Colonic mucosa (tissue), 4 donors: Measurements from ENCODE around the gene ANKS1B. TPM values are rescaled to one million over a fixed set of nuclear protein-coding genes. Genes with fewer than 3 reads are reported as not detected.

ENCODE experiments used
- DNase-seq: peaks from one replicate; pipeline ENCODE4 v3.0.0-alpha.2; 2020
- H3K27ac ChIP-seq: fragments of 200-600 bp; one replicate; pipeline ENCODE4 v1.8.0; 2021
- H3K27me3 ChIP-seq: fragments of 200-600 bp; one replicate; pipeline ENCODE4 v1.8.0; 2021
- H3K36me3 ChIP-seq: fragments of 200-600 bp; one replicate; pipeline ENCODE4 v1.8.0; 2021
- H3K4me1 ChIP-seq: fragments of 200-600 bp; one replicate; pipeline ENCODE4 v1.8.0; 2021; ENCODE audit warnings: mild to moderate bottlenecking
- H3K4me3 ChIP-seq: fragments of 200-600 bp; one replicate; pipeline ENCODE4 v1.8.0; 2021
- H3K9ac ChIP-seq, 2 donors: one replicate each; pipeline ENCODE4 v1.7.0; 2013; ENCODE audit warnings: control low read depth in 2 of 2, low read depth in 2 of 2, low read length in 2 of 2
- H3K9me3 ChIP-seq: fragments of 200-600 bp; one replicate; pipeline ENCODE4 v1.8.0; 2021
- CTCF ChIP-seq: fragments of 200-600 bp; IDR thresholded peaks from one replicate; pipeline ENCODE4 v1.8.0; 2022; ENCODE audit warnings: antibody characterized with exemption, mild to moderate bottlenecking
- intact Hi-C: fragments of 100-400 bp; cut with DNase I; formaldehyde crosslinking; loops from one replicate; pipeline ENCODE4 v1.14.1; 2022
- total RNA-seq, 2 donors: library from RNA; stranded (reverse); fragmentation: NEBNext Ultra II Directional in 1 of 2; extraction: Animal tissue kit (Norgen Biotek cat#: 25700) in 1 of 2; gene quantifications; one replicate each; pipeline ENCODE4 v1.2.1, GENCODE V29; 2021
- donor health status: healthy.
- donor health status: DM: no; HTN: no; CAD: no.
- donor health status: DM: no; HTN: no; CAD: no.

The ANKS1B gene
- total RNA-seq, 2 donors from 2014 or later = 1.7 to 3.3 TPM

- Histone ChIP-seq H3K9me3 (no peaks in the 10 kb centered on the region), H3K4me3 (no peak overlapping the region), H3K27ac (no peak overlapping the region), H3K36me3 (no peaks in the 10 kb centered on the region), H3K9ac (no peak overlapping the region), H3K4me1 (no peaks in the 10 kb centered on the region), H3K27me3 (no peaks in the 10 kb centered on the region)
- no peak for TF ChIP-seq CTCF
- intact Hi-C loops = no loop called here
- DNase-seq = no peak
Measured at GRCh38 chr12:99611599-99611998, 373.1 kb downstream of the ANKS1B start.

GRCh38 chr12:99611117-99611516 is 373.6 kb downstream of the ANKS1B start:
- Histone ChIP-seq H3K9ac (no peak overlapping the region), H3K4me1 (no peaks in the 10 kb centered on the region), H3K27ac (no peak overlapping the region), H3K9me3 (no peaks in the 10 kb centered on the region), H3K4me3 (no peak overlapping the region), H3K36me3 (no peaks in the 10 kb centered on the region), H3K27me3 (no peaks in the 10 kb centered on the region)
- TF ChIP-seq CTCF = no peak
- intact Hi-C loops = no loop called here
- DNase-seq = no peak

- DNase-seq = no peak
- H3K27me3 ChIP-seq = no peaks in the 10 kb centered on the region
- no peaks in the 10 kb centered on the region for H3K4me1 ChIP-seq
- intact Hi-C loops = no loop called here
- no peak overlapping the region for H3K27ac ChIP-seq
- H3K4me3 ChIP-seq = no peak overlapping the region
- no peaks in the 10 kb centered on the region for H3K9me3 ChIP-seq
- no peaks in the 10 kb centered on the region for H3K36me3 ChIP-seq
- H3K9ac ChIP-seq = no peak overlapping the region
- TF ChIP-seq CTCF = no peak
Measured at GRCh38 chr12:99609455-99610181, 375.1 kb downstream of the ANKS1B start.

GRCh38 chr12:99600388-99600787 is 384.3 kb downstream of the ANKS1B start:
- Histone ChIP-seq H3K4me1 (no peaks in the 10 kb centered on the region), H3K27me3 (no peaks in the 10 kb centered on the region), H3K27ac (no peak overlapping the region), H3K36me3 (no peaks in the 10 kb centered on the region), H3K9me3 (no peaks in the 10 kb centered on the region), H3K9ac (no peak overlapping the region), H3K4me3 (no peak overlapping the region)
- DNase-seq = no peak
- no peak for TF ChIP-seq CTCF
- intact Hi-C loops = no loop called here

GRCh38 chr12:99598785-99599184 is 386.0 kb downstream of the ANKS1B start:
- no peak for DNase-seq
- H3K9me3 ChIP-seq = no peaks in the 10 kb centered on the region
- intact Hi-C loops = no loop called here
- no peak for TF ChIP-seq CTCF
- H3K9ac ChIP-seq = no peak overlapping the region
- no peaks in the 10 kb centered on the region for H3K27me3 ChIP-seq
- H3K4me3 ChIP-seq = no peak overlapping the region
- H3K36me3 ChIP-seq = no peaks in the 10 kb centered on the region
- H3K4me1 ChIP-seq = no peaks in the 10 kb centered on the region
- no peak overlapping the region for H3K27ac ChIP-seq
